ENCODE measurements around the gene NLGN3. TPM values are rescaled to one million over a fixed set of nuclear protein-coding genes. Genes with fewer than 3 reads are reported as not detected.

NLGN3 gene
- polyA plus RNA-seq, 4 donors, result 0.27 to 1.2 (median 0.62) TPM

GRCh38 chrX:71216485-71216884 is 71.8 kb downstream of the NLGN3 start:
- no peak for FAIRE-seq
- Histone ChIP-seq H3K9me3 (ENCODE audit: control insufficient read depth in 2 of 2, insufficient read depth in 1 of 2, low read depth in 1 of 2, low read length in 1 of 2) (no peaks in the 10 kb centered on the region), H3K27ac (ENCODE audit: low read depth in 1 of 3, low read length in 2 of 3) (peak overlapping the region; percentile 2 to 84 (median 9)), H3K4me1 (ENCODE audit: control insufficient read depth in 3 of 3, insufficient read depth in 2 of 3, low read depth in 1 of 3, low read length in 2 of 3) (peaks cover 0 to 11% (median 0%) of the 10 kb centered on the region in 3 donors), H3K27me3 (ENCODE audit: control insufficient read depth in 3 of 3, insufficient read depth in 3 of 3, low read length in 3 of 3) (no peaks in the 10 kb centered on the region), H3K4me3 (ENCODE audit: low read depth in 1 of 3, low read length in 3 of 3) (peak overlapping the region in 2 of 3 donors; percentile 57 to 78), H3K36me3 (ENCODE audit: control insufficient read depth in 3 of 3, insufficient read depth in 2 of 3, low read depth in 1 of 3, low read length in 3 of 3) (peaks cover 0 to 2% (median 0%) of the 10 kb centered on the region in 3 donors)
- WGBS, 3 donors, result 13 to 47% (median 23%) methylated on average over 6 of the region's 6 CpGs
- peak; percentile 35 to 56 for DNase-seq

- FAIRE-seq (no peak), DNase-seq (peak in 1 of 2 donors; percentile 22)
- H3K4me3 ChIP-seq (ENCODE audit: low read depth in 1 of 3, low read length in 3 of 3), result peak overlapping the region in 2 of 3 donors; percentile 57 to 78
- no peaks in the 10 kb centered on the region for H3K9me3 ChIP-seq (ENCODE audit: control insufficient read depth in 2 of 2, insufficient read depth in 1 of 2, low read depth in 1 of 2, low read length in 1 of 2)
- WGBS, 3 donors, result 22 to 60% (median 60%) methylated on average over 6 of the region's 6 CpGs
- peaks cover 0 to 11% (median 0%) of the 10 kb centered on the region in 3 donors for H3K4me1 ChIP-seq (ENCODE audit: control insufficient read depth in 3 of 3, insufficient read depth in 2 of 3, low read depth in 1 of 3, low read length in 2 of 3)
- peak overlapping the region in 1 of 3 donors; percentile 84 for H3K27ac ChIP-seq (ENCODE audit: low read depth in 1 of 3, low read length in 2 of 3)
- peaks cover 0 to 5% (median 0%) of the 10 kb centered on the region in 3 donors for H3K36me3 ChIP-seq (ENCODE audit: control insufficient read depth in 3 of 3, insufficient read depth in 2 of 3, low read depth in 1 of 3, low read length in 3 of 3)
- no peaks in the 10 kb centered on the region for H3K27me3 ChIP-seq (ENCODE audit: control insufficient read depth in 3 of 3, insufficient read depth in 3 of 3, low read length in 3 of 3)
These were observed 72.7 kb downstream of the NLGN3 start for GRCh38 chrX:71217298-71217697.

Other genes starting within 250 kb of the NLGN3 start
- under 1 TPM in 3 of 4 donors, not detected in 1; 0.04 to 0.54 (median 0.04) TPM for gene TEX11, start 236.1 kb upstream of the NLGN3 start, polyA plus RNA-seq
- gene SLC7A3, start 213.7 kb upstream of the NLGN3 start, polyA plus RNA-seq, result 1 to 10 TPM in 1 of 4 donors, under 1 TPM in 1, not detected in 2; 0.07 to 1.1 TPM
- gene SNX12, start 76.5 kb upstream of the NLGN3 start, polyA plus RNA-seq, result 10 to 100 TPM; 40.9 to 64.8 (median 55.5) TPM
- 10 to 100 TPM; 11.5 to 20.5 (median 14.9) TPM for gene FOXO4, start 49.0 kb upstream of the NLGN3 start, polyA plus RNA-seq
- gene CXorf65, start 38.1 kb upstream of the NLGN3 start, polyA plus RNA-seq, result 1 to 10 TPM in 2 of 4 donors, under 1 TPM in 2; 0.27 to 2.2 (median 1.5) TPM
- 10 to 100 TPM; 11.2 to 83.5 (median 25.5) TPM for gene IL2RG, start 33.3 kb upstream of the NLGN3 start, polyA plus RNA-seq
- 10 to 100 TPM in 1 of 4 donors, 1 to 10 TPM in 3; 4.3 to 30.1 (median 9.0) TPM for gene MED12, start 26.2 kb upstream of the NLGN3 start, polyA plus RNA-seq
- 100 to 1,000 TPM in 1 of 4 donors, 10 to 100 TPM in 3; 23.3 to 118 (median 54.6) TPM for gene GJB1, start 78.4 kb downstream of the NLGN3 start, polyA plus RNA-seq
- 10 to 100 TPM in 1 of 4 donors, 1 to 10 TPM in 3; 3.5 to 33.6 (median 5.7) TPM for gene ZMYM3, start 109.3 kb downstream of the NLGN3 start, polyA plus RNA-seq
- gene NONO, start 138.8 kb downstream of the NLGN3 start, polyA plus RNA-seq, result 100 to 1,000 TPM in 3 of 4 donors, 10 to 100 TPM in 1; 82.5 to 345 (median 144) TPM
- gene ITGB1BP2, start 156.9 kb downstream of the NLGN3 start, polyA plus RNA-seq, result 1 to 10 TPM; 1.1 to 1.7 (median 1.5) TPM
- 10 to 100 TPM in 2 of 4 donors, 1 to 10 TPM in 2; 4.3 to 38.2 (median 10.3) TPM for gene TAF1, start 221.5 kb downstream of the NLGN3 start, polyA plus RNA-seq

All from small intestine (tissue), 7 donors.